Epithelial cell of esophagus (primary cell): Measurements from ENCODE around the gene HECW1.
A peak's percentile ranks its signal among the peaks of the same experiment; 100 is the strongest.
"Not testable (repeated sequence)": the region's sequence is repeated elsewhere in the genome, so short reads cannot be mapped to it uniquely, and the experiment has no call there.

ENCODE experiments used
- DNase-seq: peaks from one replicate; pipeline ENCODE4 v3.0.0; 2010; ENCODE audit warnings: low read depth
- H3K4me3 ChIP-seq: 2 replicates; pipeline ENCODE4 v1.5.1; 2011; ENCODE audit warnings: mild to moderate bottlenecking, low read length, control low read depth
- CTCF ChIP-seq: IDR thresholded peaks from 2 replicates; pipeline ENCODE4 v1.5.1; 2011; ENCODE audit warnings: low read depth, mild to moderate bottlenecking, low read length, control low read depth, inconsistent platforms; ENCODE audit not compliant: insufficient read depth; ENCODE audit errors: missing control alignments

Gene HECW1

GRCh38 chr7:43592326-43592725 lies 479.9 kb downstream of the HECW1 start:
- no peak overlapping the region for H3K4me3 ChIP-seq
- TF ChIP-seq CTCF, result no peak
- peak; percentile 43 for DNase-seq

GRCh38 chr7:43593010-43593409 lies 480.6 kb downstream of the HECW1 start:
- no peak for TF ChIP-seq CTCF
- DNase-seq, result no peak
- no peak overlapping the region for H3K4me3 ChIP-seq

- no peak overlapping the region for H3K4me3 ChIP-seq
- no peak for DNase-seq
- TF ChIP-seq CTCF, result no peak
Measured at GRCh38 chr7:43594020-43594419, 481.6 kb downstream of the HECW1 start.

GRCh38 chr7:43596426-43596825 lies 484.0 kb downstream of the HECW1 start:
- peak; percentile 28 for DNase-seq
- not testable (repeated sequence) for H3K4me3 ChIP-seq

- no peak for TF ChIP-seq CTCF
- no peak for DNase-seq
- H3K4me3 ChIP-seq, result no peak overlapping the region
Measured at GRCh38 chr7:43600056-43600455, 487.6 kb downstream of the HECW1 start.

GRCh38 chr7:43602256-43602655 lies 489.8 kb downstream of the HECW1 start:
- H3K4me3 ChIP-seq, result no peak overlapping the region

GRCh38 chr7:43604251-43604650 lies 491.8 kb downstream of the HECW1 start:
- TF ChIP-seq CTCF, result no peak
- no peak overlapping the region for H3K4me3 ChIP-seq
- no peak for DNase-seq

More at GRCh38 chr7:43602256-43602655, 489.8 kb downstream of the HECW1 start:
- no peak for TF ChIP-seq CTCF
- DNase-seq, result no peak

- no peak for DNase-seq
- no peak for TF ChIP-seq CTCF
- no peak overlapping the region for H3K4me3 ChIP-seq
Measured at GRCh38 chr7:43609097-43609496, 496.6 kb downstream of the HECW1 start.
